ENCODE measurements around the gene LIN52.

The LIN52 gene

GRCh38 chr14:74248017-74248416 lies 163.3 kb downstream of the LIN52 start:
- no peak overlapping the region for H3K4me3 ChIP-seq (ENCODE audit: low read length)
- DNase-seq (ENCODE audit: low read depth, low spot score), result no peak

GRCh38 chr14:74249433-74250375 lies 164.9 kb downstream of the LIN52 start:
- DNase-seq (ENCODE audit: low read depth, low spot score), result no peak
- no peak overlapping the region for H3K4me3 ChIP-seq (ENCODE audit: low read length)
